Kidney glomerular epithelial cell (primary cell): ENCODE measurements around the gene IQCH.
"Not testable (repeated sequence)": the region's sequence is repeated elsewhere in the genome, so short reads cannot be mapped to it uniquely, and the experiment has no call there.

Experiments used
- DNase-seq: peaks from one replicate; lab custom pipeline; 2025; lab: John Stamatoyannopoulos, UW

IQCH gene

DNA sequence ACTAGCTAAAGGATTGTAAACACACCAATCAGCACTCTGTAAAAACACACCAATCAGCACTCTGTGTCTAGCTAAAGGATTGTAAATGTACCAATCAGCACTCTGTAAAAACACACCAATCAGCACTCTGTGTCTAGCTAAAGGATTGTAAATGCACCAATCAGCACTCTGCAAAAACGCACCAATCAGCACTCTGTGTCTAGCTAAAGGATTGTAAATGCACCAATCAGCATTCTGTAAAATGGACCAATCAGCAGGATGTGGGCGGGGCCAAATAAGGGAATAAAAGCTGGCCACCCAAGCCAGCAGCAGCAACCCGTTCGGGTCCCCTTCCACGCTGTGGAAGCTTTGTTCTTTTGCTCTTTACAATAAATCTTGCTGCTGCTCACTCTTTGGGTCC, 8.0 kb upstream of the IQCH start:
- not testable (repeated sequence) for DNase-seq

DNA sequence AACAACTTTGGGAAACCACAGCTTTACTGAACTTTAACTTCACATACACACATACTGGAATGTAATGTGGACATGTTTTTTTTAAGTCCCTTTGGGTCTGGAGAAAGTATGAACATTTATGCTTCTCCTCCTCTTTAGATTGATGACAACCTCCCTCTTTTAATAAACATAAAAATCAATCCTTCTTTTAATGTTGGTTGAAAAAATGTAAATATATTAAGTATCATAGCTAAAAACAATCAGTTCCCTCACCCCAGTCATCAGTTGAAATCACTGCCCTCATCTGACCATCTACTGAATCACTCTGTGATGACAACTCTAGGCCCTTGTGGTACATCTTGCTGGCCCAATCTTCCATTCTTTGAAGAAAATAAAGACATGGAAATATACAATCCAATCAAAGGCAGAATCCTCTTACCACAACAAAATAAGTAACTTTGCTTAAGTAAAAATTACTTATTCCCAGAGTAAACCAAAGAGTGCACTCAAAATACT, 6.5 kb upstream of the IQCH start:
- DNase-seq = no peak

DNA sequence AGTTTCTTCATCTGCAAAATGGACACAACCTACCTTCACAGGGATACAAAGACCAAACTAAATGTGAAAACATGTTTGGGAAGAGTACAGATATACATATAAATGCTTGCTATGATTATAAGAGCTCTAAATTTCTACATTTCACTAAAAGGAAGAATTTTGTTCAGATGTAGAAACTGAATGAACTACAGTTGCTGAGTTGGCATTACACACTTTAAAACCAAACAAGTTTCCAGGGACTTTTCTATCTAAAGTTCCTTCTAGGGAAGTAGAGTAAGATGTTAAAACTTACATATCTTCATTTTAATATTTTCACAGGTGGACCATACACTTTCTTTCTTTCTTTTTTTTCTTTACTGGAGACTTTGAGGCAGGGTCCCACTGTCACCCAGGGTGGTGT, 4.8 kb upstream of the IQCH start:
- DNase-seq = no peak

DNA sequence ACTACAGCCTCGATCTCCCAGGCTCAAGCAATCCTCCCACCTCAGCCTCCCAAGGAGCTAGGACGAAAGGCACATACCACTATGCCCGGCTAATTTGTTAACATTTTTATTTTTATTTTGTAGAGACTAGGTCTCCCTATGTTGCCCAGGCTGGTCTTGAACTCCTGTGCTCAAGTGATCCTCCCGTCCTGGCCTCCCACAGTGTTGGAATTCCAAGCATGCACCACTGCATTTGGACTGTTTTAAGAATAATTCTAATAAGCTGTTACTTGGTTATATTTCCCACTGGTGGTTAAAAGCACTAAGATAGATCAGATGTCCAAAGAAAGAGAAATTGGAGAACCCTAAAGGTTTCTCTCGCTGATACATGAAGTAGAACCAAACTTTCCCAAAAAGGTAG, 3.3 kb upstream of the IQCH start:
- no peak for DNase-seq

DNA sequence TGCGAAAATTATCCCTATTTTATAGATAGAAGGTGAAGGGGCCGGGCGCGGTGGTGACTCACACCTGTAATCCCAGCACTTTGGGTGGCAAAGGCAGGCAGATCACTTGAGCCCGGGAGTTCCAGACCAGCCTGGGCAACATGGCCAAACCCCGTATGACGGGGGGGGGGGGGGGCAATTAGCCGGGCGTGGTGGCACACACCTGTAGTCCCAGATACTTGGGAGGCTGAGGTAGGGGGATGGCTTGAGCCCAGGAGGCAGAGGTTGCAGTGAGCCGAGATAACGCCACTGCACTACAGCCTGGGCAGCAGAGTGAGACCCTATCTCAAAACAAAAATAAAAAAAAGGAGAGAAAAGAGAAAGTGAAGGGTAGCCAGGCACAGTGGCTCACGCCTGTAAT, 1.5 kb upstream of the IQCH start:
- no peak for DNase-seq

DNA sequence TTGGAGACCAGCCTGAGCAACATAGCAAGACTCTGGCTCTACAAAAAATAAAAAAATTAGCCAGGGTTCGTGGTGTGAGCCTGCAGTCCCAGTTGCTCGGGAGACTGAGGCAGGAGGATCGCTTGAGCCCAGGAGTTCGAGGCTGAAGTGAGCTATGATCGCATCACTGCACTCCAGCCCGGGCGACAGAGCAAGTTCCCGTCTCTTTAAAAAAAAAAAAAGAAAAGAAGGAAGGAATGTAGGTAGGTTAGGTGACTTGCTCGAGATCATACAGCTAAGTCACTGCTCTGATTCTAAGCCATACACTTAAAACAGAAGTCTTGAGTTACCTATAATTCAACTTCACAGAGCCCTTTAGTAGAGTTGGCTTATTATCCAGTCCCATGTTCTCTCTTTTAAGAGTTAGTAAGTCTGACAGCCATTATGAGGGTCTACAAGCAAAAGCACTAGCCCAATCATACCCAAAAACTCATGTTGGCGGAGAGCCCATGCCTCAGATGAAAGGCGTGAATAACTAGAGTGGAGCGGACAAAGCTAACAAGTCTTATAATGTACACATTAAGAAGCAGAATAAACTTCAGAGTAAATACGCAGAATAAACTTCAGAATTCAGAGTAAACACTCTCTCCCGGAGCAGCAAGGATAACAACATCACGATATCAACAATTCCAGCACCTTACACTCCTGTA, 893 bp upstream of the IQCH start:
- peak; percentile 54 for DNase-seq

DNA sequence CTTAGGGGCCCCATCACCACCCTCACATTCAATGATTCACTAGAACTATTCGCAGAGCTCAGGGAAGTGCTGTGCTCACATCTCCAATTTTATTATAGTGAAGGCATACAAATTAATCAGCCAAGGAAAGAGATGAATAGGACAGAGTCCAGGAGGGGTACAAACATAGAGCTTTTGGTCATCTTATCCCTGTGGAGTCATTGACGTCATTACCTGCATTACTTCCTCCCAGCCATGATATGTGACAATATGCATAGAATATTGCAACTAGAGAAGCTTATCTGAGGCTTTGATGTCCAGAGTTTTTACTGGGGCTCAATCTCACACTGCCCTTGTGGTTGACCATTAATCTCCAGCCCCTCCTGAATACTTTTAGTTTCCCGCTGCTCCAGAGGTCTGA, 1.5 kb downstream of the IQCH start:
- no peak for DNase-seq

DNA sequence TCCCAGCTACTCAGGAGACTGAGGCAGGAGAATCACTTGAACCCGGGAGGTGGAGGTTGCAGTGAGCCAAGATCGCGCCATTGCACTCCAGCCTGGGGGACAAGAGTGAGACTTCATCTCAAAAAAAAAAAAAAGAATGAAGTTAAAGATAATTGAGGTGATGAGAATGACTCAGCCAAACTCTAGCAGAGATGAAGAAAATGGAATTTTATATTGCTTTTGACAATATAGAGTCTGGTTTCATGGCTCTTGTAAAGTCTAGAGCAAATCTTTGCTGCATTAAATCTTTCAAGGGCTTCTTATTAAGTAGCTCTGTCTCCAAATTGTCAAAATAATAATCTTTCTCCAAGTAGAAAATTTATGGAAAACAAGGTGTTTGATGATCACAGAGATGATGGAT, 3.8 kb downstream of the IQCH start:
- DNase-seq = not testable (repeated sequence)

DNA sequence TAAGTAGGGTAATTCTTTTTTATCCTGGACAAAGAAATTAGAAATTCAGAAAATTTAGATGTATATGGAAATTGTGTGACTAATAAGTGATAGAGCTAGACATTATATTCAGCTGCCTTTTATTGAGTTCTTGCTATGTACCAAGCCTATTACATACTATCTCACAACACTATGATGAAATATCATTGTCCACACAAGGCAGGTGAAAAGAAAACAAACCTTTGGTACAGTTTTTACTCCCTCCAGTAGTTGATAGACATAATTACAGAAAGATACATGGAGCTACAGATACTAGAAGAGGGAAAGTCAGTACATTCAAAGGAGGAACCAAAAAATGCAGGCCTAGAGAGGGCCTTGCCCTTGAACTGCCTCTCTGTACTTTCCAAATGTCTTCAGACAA, 4.8 kb downstream of the IQCH start:
- DNase-seq = no peak

DNA sequence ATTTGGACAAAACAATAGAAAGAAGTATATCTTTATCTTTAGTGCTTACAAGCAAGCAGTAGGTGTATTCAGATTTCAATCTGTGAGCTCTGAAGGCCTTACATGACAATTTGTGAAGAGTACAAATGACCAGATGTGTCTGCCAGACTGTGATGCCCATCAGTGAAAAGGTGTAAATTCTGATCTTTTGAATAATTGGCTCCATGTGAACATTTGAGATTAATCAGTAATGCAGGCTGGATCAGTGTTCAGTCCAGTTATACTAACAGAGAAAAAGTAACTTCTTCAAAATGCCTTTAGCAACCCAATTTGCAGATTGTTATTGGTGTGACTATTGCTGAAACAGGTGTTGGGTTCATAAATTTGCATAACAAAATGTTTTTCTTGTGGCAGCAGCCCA, 5.2 kb downstream of the IQCH start:
- no peak for DNase-seq

DNA sequence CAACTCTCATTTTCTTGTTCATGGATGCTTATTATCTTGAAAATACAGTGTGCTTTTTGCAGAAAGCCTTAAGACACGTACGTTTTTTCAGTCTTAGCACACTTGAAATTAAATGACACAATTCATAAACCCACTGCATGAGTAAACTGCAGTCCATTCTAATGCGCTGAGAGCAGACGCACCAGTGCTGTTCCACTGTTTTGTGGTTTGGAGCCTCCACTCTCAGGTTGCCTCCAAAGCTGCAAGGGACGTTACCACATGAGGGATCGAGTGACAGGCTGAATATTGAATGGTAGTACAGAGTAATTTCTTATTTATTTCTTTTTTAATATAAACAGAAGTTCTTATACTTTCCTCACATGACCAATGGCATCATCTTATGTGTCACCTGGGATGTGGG, 12.3 kb downstream of the IQCH start:
- no peak for DNase-seq

DNA sequence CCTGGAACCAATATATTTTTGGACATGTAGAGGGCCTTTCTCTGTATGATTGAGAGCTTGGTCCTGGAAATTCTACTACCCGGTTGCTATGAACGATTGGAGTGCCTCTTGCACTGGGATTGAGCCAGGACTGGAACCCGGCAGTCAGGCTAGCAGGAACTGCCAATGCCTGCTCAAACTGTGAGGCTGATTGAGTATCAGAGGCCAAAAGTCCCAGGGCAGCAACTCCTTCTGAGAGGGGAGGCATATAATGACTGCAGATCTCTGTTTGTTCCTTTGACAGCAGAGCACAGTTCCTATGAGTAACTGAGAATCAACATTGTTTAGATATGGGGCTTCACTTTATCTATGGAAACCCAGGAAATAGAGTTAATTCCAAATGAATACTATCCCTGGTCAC, 12.9 kb downstream of the IQCH start:
- no peak for DNase-seq

DNA sequence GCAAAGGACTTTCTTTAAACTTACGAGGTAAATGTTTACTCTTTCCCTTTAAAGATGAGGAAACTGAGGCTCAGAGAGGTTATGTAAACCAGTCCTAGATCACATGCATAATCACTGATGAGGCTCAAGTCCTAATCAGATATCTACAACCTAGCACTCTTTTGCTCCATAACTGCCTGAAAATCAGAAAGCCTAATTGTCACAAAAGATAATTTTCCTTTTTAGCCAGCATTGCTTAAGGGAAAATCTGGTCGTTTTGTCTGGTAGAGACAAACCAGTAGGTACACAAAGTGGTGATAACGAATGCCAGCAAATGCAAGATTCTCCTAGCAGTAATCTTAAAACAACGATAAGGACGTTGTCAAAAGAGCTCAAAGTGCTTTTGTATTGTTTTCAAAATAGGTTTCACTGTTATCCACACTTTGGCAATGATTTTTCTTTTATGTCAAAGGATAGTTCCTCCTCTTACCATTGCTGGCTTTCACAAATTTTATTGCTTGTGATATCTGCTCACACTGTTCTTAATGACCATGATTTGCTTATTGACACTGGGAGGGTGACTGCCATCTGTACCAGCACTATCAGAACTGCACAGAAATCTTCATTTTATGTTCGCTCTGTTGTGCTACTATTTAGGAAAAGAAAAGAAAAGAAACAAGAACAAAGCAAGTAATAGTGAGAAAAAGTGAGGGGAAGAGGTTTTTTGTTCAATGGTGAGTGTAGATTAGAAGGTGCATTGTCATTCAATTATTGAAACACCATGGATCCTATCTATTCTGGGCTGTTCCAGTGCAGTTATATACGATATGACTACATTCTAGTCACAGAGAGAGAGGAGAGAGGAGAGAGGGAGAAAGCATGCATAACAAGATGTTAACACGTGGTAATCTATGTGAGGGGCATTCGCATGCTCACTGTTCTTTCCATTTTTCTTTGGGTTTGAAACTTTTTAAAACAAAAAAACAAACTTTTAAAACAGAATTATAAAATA, 13.7 kb downstream of the IQCH start:
- DNase-seq = no peak

DNA sequence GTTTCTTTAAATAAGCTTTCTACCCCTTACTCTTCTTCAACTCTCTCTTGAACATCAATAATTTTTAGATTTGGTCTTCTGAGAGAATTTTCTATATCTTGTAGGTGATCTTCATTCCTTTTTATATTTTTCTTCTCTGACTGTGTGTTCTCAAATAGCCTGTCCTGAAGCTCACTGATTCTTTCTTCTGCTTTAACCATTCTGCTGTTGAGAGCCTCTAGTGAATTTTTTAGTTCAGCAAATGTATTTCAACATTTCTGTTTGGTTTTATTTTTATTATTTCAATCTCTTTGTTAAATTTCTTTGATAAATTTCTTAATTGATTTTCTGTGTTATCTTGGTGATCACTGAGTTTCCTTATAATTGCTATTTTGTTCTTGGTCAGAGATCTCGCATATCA, 19.6 kb downstream of the IQCH start:
- DNase-seq = no peak

DNA sequence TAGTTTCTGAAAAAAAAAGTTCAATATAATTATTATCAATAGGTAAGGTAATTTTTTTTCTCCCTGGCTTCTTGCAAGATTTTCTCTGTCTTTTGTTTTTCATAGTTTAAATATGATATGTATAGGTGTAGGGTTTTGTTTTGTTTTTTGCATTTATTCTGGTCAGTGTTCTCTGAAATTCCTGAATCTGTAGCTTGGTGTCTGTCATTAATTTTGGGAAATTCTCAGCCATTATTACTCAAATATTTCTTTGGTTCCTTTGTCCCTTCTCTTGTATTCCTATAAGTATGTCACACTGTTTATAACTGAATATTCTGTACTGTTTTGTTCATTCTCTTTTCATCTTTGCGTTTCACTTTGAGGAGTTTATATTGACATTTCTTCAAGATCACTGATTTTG, 22.1 kb downstream of the IQCH start:
- DNase-seq = no peak

DNA sequence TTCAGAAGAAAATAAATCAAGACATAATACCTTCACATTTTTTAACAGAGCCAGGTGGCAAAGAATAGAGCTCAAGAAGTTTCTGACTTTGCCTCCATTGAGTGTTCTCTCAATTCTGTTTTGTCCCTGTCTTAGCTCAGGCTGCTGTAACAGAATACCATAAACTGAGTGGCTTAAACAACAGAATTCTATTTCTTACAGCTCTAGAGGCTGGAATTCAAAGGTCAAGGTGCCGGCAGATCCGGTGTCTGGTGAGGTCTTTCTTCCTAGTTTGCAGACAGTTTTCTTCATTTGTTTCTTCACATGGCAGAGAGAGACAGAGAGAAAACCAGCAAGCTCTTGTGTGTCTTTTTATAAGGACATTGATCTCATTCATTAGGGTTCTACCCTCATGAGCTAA, 25.6 kb downstream of the IQCH start:
- DNase-seq = no peak

DNA sequence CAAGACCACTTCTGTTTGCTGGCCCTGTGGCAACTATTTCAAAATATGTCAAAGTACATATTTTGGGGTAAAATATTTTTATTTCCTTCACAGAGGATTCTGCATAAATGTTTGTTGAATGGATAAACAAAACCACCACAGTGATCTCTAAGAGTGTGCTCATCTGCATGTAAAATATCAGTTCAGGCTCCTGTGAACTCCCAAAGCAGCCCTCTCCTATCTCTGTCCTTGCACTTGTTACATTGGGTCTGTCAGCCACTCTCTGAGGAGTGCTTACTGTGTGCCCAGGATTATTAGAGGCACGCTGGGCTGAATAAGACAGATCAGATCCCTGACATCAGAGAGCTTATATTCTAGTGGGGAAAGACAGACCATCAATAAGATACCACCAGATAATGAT, 27.1 kb downstream of the IQCH start:
- DNase-seq = no peak

DNA sequence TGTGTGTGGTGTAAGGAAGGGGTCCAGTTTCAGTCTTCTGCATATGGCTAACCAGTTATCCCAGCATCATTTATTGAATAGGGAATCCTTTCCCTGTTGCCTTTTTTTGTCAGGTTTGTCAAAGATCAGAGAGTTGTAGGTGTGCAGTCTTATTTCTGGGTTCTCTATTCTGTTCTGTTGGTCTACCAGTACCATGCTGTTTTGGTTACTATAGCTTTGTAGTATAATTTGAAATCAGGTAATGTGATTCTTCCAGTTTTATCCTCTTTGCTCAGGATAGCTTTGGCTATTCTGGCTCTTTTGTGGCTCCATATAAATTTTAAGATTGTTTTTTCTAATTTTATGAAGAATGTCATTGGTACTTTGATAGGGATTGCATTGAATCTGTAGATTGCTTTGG, 31.0 kb downstream of the IQCH start:
- DNase-seq = not testable (repeated sequence)

DNA sequence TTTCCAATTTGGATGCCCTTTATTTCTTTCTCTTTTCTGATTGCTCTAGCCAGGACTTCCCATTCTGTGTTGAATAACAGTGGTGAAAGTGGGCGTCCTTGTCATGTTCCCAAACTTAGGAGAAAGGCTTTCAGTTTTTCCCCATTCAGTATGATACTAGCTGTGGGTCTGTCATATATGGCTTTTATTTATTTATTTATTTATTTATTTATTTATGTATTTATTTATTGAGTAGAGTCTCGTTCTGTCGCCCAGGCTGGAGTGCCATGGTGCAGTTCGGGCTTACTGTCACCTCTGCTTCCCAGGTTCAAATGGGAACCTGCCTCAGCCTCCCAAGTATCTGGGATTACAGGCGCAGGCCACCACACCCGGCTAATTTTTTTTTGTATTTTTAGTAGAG, 31.8 kb downstream of the IQCH start:
- not testable (repeated sequence) for DNase-seq

DNA sequence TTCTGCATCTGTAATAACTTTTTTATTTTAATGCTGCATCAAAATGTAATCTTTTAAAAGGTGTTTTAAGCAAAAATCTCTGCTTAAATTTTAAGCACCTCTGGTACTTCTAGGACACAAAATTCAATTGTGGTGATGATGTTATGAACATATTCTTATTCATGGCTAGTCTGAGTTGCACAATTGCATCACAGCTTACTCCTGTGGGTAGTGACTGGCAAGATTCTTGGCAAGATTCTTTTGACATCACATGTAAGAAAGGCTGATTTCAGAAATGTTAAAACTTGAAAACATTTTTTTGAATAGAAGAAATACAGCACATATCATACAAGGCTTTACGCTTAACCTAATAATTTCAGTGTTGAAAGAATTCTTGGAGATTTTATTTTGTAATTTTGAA, 35.7 kb downstream of the IQCH start:
- DNase-seq = no peak

DNA sequence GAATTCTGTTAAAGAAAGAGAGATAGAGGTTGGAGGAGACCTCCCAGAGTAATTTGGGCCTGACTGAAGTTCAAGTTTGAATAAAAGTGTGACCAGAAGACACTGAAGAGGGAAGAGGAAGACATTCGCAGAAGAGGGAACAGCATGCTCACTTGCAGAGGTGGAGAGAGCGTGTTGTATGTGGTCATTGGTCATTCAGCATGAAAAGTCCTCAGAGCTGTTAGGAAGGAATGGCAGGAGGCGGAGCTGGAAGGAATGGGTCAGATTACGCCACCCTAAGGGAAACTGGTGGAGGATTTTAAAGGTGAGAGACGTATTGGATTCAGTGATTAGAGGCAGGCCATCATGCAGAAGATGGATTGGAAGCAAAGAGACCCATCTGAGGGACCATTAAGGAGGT, 41.6 kb downstream of the IQCH start:
- no peak for DNase-seq

DNA sequence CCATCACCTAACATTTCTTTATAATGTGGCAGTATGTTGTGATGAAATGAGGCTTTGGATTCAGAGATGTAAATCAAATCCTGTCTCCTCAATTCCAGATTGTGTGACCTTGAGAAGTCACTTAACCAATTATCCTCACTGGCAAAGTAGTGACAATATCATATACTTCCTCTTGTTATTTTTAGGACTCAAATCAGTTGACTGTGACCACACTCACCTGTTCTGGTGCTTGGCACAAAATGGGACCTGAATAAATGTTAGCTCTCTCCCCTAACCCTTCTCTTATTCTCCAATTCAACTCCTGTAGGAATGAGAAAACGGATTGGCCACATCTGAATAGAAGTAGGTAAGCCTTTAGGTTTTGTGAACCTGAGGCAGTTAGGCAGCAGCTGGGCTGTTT, 42.1 kb downstream of the IQCH start:
- no peak for DNase-seq

DNA sequence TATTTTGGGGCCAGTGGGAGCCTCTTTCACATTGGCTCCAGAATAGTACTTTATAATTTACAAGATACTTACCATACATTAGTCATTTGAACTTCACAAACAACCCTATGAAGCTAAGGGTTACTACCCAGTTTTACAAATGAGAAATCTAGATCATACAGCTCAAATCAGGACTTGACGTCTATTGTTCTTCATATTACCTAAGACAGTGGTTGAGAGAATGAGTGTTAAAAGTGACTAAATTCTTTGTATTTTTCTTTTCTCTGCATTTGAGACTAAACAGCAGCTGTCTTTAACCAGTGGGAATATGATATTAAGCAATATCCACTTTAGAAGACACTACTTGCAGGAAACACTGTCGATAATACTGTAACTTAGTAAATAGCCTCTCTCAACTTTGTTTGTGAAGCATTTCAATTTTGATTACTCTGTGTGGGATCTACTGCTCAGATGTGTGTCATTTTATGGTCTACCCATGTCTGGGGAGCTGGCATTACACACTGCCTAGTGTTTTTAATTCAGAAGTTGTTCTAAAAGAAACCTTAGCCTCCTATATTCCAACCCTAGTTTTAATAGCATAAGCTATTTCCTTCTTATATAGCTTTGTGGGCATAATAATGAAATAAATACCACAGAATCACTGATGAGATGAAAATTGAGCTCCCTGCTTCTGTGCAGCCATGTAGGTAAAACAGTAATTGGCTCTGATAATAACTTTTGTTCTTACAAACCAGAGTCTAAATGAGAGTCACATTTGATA, 45.9 kb downstream of the IQCH start:
- no peak for DNase-seq
